ENCODE results near the gene RBM5.

RBM5 gene

GRCh38 chr3:50163572-50164455 is 75.1 kb downstream of the RBM5 start:
- Mint-ChIP-seq H3K27ac (no peak overlapping the region), H3K9me3 (no peaks in the 10 kb centered on the region), H3K4me3 (no peak overlapping the region), H3K27me3 (peaks cover 0 to 22% of the 10 kb centered on the region in 2 donors), H3K4me1 (ENCODE audit: low read depth in 2 of 2) (no peaks in the 10 kb centered on the region), H3K36me3 (ENCODE audit: insufficient read depth) (no peaks in the 10 kb centered on the region)
- ATAC-seq (replicated peaks) = no peak
- DNase-seq = no peak

- no peaks in the 10 kb centered on the region for H3K4me1 Mint-ChIP-seq (ENCODE audit: low read depth in 2 of 2)
- H3K9me3 Mint-ChIP-seq = no peaks in the 10 kb centered on the region
- ATAC-seq (replicated peaks) = no peak
- peak overlapping the region in 1 of 2 donors; percentile 79 for H3K27ac Mint-ChIP-seq
- no peaks in the 10 kb centered on the region for H3K36me3 Mint-ChIP-seq (ENCODE audit: insufficient read depth)
- no peak overlapping the region for H3K4me3 Mint-ChIP-seq
- DNase-seq = no peak
- H3K27me3 Mint-ChIP-seq = peaks cover 0 to 16% of the 10 kb centered on the region in 2 donors
Measured at GRCh38 chr3:50164481-50164880, 75.8 kb downstream of the RBM5 start.

DNA sequence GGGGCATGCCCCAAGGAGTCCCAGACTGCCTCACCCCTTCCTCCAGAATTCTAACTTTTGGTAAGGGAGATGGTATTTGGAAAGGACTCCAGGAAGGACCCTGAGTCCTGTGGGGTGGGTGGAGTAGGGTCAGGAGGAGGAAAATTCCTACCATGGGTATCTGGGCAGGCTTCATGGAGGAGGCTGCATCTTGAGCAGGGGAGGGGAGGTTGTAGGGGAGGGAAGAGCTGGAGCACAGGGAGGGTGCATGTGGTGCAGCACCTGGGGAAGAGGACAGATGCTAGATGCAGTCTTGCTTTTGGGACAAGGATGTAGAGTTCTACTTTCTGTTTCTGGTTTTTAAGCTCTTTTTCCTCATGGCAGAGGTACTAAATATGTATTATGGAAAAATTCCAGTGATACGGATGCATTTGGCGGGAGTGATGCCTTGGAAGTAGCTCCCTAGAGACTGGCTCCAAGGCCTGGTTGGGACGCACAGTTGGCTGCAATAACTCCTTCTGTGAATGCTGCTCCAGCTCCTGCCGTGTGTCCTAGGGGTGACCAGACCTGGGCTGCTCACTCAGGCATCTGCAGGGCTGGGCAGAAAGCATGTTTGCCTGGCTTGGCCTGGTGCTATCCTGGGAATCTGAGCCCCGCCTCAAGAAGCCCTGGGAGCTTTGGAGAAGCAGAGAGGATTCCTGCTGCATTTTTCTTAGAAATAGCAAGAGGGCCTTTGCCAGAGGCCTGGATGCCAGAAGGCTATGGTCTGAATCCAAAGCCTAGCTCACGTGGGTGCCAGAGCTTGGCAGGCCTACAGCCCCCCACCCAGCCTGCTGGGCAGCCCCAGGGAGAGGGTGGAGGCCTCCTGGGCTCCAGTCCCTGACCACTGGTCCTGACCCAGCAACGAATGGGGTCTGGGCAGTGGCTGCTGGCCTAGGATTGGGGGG is 76.5 kb downstream of the RBM5 start:
- no peaks in the 10 kb centered on the region for H3K36me3 Mint-ChIP-seq (ENCODE audit: insufficient read depth)
- H3K27ac Mint-ChIP-seq = peak overlapping the region in 1 of 2 donors; percentile 79
- DNase-seq (no peak), ATAC-seq (replicated peaks) (no peak)
- no peaks in the 10 kb centered on the region for H3K9me3 Mint-ChIP-seq
- H3K27me3 Mint-ChIP-seq = peaks cover 0 to 22% of the 10 kb centered on the region in 2 donors
- no peak overlapping the region for H3K4me3 Mint-ChIP-seq
- H3K4me1 Mint-ChIP-seq (ENCODE audit: low read depth in 2 of 2) = no peaks in the 10 kb centered on the region

DNA sequence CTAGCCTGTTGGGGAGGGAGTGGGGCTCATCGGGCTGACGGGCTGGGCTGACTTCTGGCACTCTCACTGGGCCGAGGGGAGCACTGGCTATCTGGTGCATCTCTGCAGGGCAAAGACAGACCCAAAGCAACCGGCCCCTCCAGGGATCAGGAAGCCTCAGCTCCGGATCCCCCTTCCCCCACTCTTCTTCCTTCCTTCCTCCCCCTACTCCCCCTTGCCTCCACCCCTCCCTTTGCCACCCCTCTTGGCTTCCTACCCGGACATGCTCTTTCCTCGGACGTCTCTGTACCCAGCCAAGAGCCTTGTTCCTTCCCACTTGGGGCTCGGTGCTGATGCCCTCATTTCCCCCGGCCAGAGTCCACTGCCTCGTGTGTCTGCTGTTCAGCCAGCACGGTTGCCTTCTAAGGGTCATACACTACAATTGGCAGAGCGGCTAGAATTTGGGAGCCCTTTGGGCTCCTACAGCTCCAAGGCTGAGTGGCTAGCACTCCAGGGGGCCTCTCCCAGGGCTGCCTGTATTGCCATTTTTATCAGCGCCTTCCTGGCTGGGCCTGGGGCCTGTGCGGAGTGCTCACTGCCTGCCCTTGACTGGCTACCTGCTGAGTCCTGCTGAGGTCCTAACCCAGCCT is 77.3 kb downstream of the RBM5 start:
- no peak for ATAC-seq (replicated peaks)
- Mint-ChIP-seq H3K36me3 (ENCODE audit: insufficient read depth) (no peaks in the 10 kb centered on the region), H3K4me3 (no peak overlapping the region), H3K9me3 (no peaks in the 10 kb centered on the region), H3K27ac (no peak overlapping the region), H3K4me1 (ENCODE audit: low read depth in 2 of 2) (no peaks in the 10 kb centered on the region), H3K27me3 (peaks cover 0 to 26% of the 10 kb centered on the region in 2 donors)
- DNase-seq = no peak

GRCh38 chr3:50166620-50167019 is 77.9 kb downstream of the RBM5 start:
- Mint-ChIP-seq H3K27me3 (peaks cover 0 to 26% of the 10 kb centered on the region in 2 donors), H3K36me3 (ENCODE audit: insufficient read depth) (no peaks in the 10 kb centered on the region), H3K4me3 (no peak overlapping the region), H3K4me1 (ENCODE audit: low read depth in 2 of 2) (no peaks in the 10 kb centered on the region), H3K9me3 (no peaks in the 10 kb centered on the region), H3K27ac (no peak overlapping the region)
- DNase-seq (no peak), ATAC-seq (replicated peaks) (no peak)

GRCh38 chr3:50167069-50167840 is 78.5 kb downstream of the RBM5 start:
- Mint-ChIP-seq H3K27me3 (peaks cover 0 to 26% of the 10 kb centered on the region in 2 donors), H3K4me1 (ENCODE audit: low read depth in 2 of 2) (no peaks in the 10 kb centered on the region), H3K27ac (no peak overlapping the region), H3K36me3 (ENCODE audit: insufficient read depth) (no peaks in the 10 kb centered on the region), H3K9me3 (no peaks in the 10 kb centered on the region), H3K4me3 (no peak overlapping the region)
- ATAC-seq (replicated peaks) (no peak), DNase-seq (no peak)

DNA sequence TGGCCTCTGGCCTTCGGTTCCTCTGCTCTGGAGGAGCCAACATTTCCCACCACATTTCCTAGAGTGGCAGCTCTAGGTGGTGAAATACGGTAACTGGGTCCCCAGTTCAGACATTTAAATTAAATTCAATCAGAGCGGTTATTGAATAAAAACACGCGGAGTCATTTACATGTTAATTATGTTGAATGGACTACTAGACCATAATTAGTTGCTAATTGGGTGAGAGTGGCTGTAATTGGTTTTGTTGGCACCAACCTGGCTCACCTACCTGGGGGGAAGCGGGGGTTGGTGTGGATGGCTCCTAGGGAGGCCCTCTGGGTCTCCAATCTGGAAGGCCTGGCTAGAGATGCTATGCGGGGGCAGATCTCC is 79.1 kb downstream of the RBM5 start:
- Mint-ChIP-seq H3K4me1 (ENCODE audit: low read depth in 2 of 2) (no peaks in the 10 kb centered on the region), H3K27ac (no peak overlapping the region)
- no peak for ATAC-seq (replicated peaks)

GRCh38 chr3:50168388-50168787 is 79.7 kb downstream of the RBM5 start:
- H3K9me3 Mint-ChIP-seq = no peaks in the 10 kb centered on the region
- H3K36me3 Mint-ChIP-seq (ENCODE audit: insufficient read depth) = no peaks in the 10 kb centered on the region
- H3K27ac Mint-ChIP-seq = no peak overlapping the region
- H3K4me1 Mint-ChIP-seq (ENCODE audit: low read depth in 2 of 2) = no peaks in the 10 kb centered on the region
- DNase-seq (no peak), ATAC-seq (replicated peaks) (no peak)
- H3K27me3 Mint-ChIP-seq = peaks cover 0 to 26% of the 10 kb centered on the region in 2 donors
- no peak overlapping the region for H3K4me3 Mint-ChIP-seq

More for the DNA sequence above, 79.1 kb downstream of the RBM5 start:
- DNase-seq = no peak
- Mint-ChIP-seq H3K27me3 (peaks cover 0 to 26% of the 10 kb centered on the region in 2 donors), H3K4me3 (no peak overlapping the region), H3K36me3 (ENCODE audit: insufficient read depth) (no peaks in the 10 kb centered on the region), H3K9me3 (no peaks in the 10 kb centered on the region)

All from effector memory CD8-positive, alpha-beta T cell (primary cell).